ENCODE data around the gene ABI2.
A peak's percentile ranks its signal among the peaks of the same experiment; 100 is the strongest.

Gene ABI2

DNA sequence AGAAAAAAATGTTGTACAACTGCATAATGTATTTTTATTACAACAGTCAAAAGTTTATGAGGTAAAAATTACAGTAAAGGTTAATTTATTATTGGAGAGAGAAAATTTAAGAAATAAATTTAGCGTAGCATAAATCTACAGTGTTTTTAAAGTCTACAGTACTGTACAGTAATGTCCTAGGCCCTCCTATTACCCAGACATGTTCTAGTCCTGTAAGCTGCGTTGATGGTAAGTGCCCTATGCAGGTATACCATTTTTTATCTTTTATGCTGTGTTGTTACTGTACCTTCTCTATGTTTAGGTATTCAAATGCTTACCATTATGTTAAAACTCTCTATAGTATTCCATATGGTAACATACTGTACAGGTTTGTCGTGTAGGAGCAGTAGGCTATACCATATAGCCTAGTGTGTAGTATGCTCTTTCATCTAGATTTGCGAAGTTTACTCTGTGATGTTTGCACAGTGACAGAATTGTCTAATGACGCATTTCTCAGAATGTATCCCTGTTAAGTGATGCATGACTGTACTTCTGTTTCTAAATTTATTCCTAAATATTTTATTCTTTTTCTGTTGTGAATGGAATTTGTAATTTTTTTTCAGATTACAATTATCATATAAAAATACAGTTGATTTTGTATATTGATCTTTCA lies 24.5 kb downstream of the ABI2 start:
- H3K4me1 ChIP-seq (ENCODE audit: control insufficient read depth, insufficient read depth, low read length): peaks cover 5% of the 10 kb centered on the region
- peaks cover 3 to 4% of the 10 kb centered on the region in 2 experiments; a peak in 2 of 3 replicates for H3K36me3 ChIP-seq (ENCODE audit: control insufficient read depth in 2 of 2, insufficient read depth in 1 of 2, low read length in 2 of 2)
- ChIA-PET CTCF (no interaction called here), POLR2A (no interaction called here)
- H3K9me3 ChIP-seq (ENCODE audit: control insufficient read depth, insufficient read depth, low read depth, low read length): no peaks in the 10 kb centered on the region
- H3K4me3 ChIP-seq (ENCODE audit: low read depth, low read length): no peak overlapping the region
- TF ChIP-seq ZNF518A (tag by site-specific recombination; conservative IDR thresholded peaks at IDR 0.05; ENCODE audit: low read depth) (no peak), ZNF629 (tag by site-specific recombination; IDR thresholded peaks at IDR 0.05) (peak; percentile 45; the same call in 1 of the 2 replicates), ZNF274 (IDR thresholded peaks at IDR 0.05; ENCODE audit: low read length) (no peak), ZNF274 (tag by site-specific recombination; IDR thresholded peaks at IDR 0.05; ENCODE audit: borderline replicate concordance) (no peak), GLIS2 (tag by site-specific recombination; IDR thresholded peaks at IDR 0.05) (no peak), ZNF561 (tag by site-specific recombination; IDR thresholded peaks at IDR 0.05; ENCODE audit: borderline replicate concordance) (no peak), SP3 (tag by site-specific recombination; IDR thresholded peaks at IDR 0.05) (no peak), ZFP3 (tag by site-specific recombination; IDR thresholded peaks at IDR 0.05; ENCODE audit: low read depth) (no peak), ZNF404 (tag by site-specific recombination; IDR thresholded peaks at IDR 0.05) (no peak)
- TF ChIP-seq, protein P1, sequence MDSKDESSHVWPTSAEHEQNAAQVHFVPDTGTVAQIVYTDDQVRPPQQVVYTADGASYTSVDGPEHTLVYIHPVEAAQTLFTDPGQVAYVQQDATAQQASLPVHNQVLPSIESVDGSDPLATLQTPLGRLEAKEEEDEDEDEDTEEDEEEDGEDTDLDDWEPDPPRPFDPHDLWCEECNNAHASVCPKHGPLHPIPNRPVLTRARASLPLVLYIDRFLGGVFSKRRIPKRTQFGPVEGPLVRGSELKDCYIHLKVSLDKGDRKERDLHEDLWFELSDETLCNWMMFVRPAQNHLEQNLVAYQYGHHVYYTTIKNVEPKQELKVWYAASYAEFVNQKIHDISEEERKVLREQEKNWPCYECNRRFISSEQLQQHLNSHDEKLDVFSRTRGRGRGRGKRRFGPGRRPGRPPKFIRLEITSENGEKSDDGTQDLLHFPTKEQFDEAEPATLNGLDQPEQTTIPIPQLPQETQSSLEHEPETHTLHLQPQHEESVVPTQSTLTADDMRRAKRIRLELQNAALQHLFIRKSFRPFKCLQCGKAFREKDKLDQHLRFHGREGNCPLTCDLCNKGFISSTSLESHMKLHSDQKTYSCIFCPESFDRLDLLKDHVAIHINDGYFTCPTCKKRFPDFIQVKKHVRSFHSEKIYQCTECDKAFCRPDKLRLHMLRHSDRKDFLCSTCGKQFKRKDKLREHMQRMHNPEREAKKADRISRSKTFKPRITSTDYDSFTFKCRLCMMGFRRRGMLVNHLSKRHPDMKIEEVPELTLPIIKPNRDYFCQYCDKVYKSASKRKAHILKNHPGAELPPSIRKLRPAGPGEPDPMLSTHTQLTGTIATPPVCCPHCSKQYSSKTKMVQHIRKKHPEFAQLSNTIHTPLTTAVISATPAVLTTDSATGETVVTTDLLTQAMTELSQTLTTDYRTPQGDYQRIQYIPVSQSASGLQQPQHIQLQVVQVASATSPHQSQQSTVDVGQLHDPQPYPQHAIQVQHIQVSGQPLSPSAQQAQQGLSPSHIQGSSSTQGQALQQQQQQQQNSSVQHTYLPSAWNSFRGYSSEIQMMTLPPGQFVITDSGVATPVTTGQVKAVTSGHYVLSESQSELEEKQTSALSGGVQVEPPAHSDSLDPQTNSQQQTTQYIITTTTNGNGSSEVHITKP (tag by site-specific recombination; IDR thresholded peaks at IDR 0.05): no peak
- H3K27ac ChIP-seq (ENCODE audit: extremely low read depth, low read depth, low read length): no peak overlapping the region

DNA sequence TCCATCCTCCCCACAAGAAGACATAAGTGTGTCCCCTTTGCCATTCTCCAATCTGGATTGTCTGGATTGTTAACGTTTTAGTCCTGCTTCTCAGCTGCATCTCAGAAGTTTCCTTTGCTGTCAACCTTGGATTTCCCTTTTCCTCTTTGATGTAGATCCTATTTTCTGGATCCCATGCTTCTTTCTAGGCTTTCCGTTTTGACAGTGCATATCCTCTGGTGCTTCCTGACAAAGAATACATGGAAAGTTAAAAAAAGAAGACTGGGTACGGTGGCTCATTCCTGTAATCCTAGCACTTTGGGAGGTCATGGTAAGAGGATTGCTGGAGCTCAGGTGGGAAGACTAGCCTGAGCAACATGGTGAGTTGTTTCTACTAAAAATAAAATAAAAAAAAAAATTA lies 26.8 kb downstream of the ABI2 start:
- peaks cover 5% of the 10 kb centered on the region for H3K4me1 ChIP-seq (ENCODE audit: control insufficient read depth, insufficient read depth, low read length)
- CTCF ChIA-PET: no interaction called here
- POLR2A ChIA-PET: no interaction called here
- H3K27ac ChIP-seq (ENCODE audit: extremely low read depth, low read depth, low read length): no peak overlapping the region
- H3K9me3 ChIP-seq (ENCODE audit: control insufficient read depth, insufficient read depth, low read depth, low read length): no peaks in the 10 kb centered on the region
- H3K4me3 ChIP-seq (ENCODE audit: low read depth, low read length): no peak overlapping the region
- peaks cover 0 to 4% of the 10 kb centered on the region in 2 experiments; a peak in 2 of 3 replicates for H3K36me3 ChIP-seq (ENCODE audit: control insufficient read depth in 2 of 2, insufficient read depth in 1 of 2, low read length in 2 of 2)
- TF ChIP-seq ZSCAN23 (tag by site-specific recombination; IDR thresholded peaks at IDR 0.05) (no peak), ZNF155 (tag by site-specific recombination; IDR thresholded peaks at IDR 0.05) (no peak), ZNF510 (tag by site-specific recombination; IDR thresholded peaks at IDR 0.05; ENCODE audit: insufficient replicate concordance) (no peak), OVOL3 (tag by site-specific recombination; IDR thresholded peaks at IDR 0.05) (no peak), ZNF416 (tag by site-specific recombination; IDR thresholded peaks at IDR 0.05) (no peak), MYNN (tag by site-specific recombination; IDR thresholded peaks at IDR 0.05; ENCODE audit: borderline replicate concordance) (no peak), ZNF423 (tag by site-specific recombination; IDR thresholded peaks at IDR 0.05) (no peak), ZNF555 (tag by site-specific recombination; conservative IDR thresholded peaks at IDR 0.05) (no peak), ZNF658 (tag by site-specific recombination; IDR thresholded peaks at IDR 0.05) (no peak), ZNF366 (tag by site-specific recombination; conservative IDR thresholded peaks at IDR 0.05) (no peak), ZNF692 (tag by site-specific recombination; IDR thresholded peaks at IDR 0.05) (no peak), GFI1B (tag by site-specific recombination; IDR thresholded peaks at IDR 0.05) (no peak)
